Uterus (tissue), 2 donors: ENCODE results near the gene ADH1B.

ENCODE experiments used
- POLR2A ChIP-seq, 2 donors: fragments of 450-650 bp; IDR thresholded peaks; one replicate each; pipeline ENCODE4 v1.6.1; 2016; ENCODE audit warnings: antibody characterized with exemption in 2 of 2, mild to moderate bottlenecking in 1 of 2, moderate library complexity in 1 of 2
- TF ChIP-seq, protein P1 (sequence below), 4 experiments: fragments of 200-600 bp in 2 of 4; fragments of 450-650 bp in 2 of 4; sonication (generic) in 2 of 4; IDR thresholded peaks; one replicate each; pipeline ENCODE4 v1.5.1; 2016 to 2019; ENCODE audit warnings: antibody characterized with exemption in 4 of 4, mild to moderate bottlenecking in 2 of 4, moderate library complexity in 1 of 4

DNA sequence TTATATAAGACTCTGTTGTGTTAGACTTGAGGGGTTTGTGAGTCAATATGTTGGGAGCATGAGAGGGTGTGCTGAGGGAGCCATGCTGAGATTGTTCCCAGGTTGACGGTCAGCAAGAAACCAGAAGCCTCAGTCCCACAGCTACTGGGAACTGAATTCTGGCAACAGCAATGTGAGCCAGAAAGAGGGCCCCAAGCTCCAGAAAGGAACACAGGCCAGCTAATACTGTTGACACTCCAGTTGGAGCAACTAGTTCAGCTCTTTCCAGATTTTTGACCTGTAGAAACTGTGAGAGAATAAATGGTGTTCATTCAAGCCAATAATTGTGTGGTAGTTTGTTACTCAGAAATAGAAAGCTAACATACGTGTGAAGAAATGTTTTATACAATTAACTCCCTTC is 47.5 kb downstream of the ADH1B start:
- TF ChIP-seq, protein P1, sequence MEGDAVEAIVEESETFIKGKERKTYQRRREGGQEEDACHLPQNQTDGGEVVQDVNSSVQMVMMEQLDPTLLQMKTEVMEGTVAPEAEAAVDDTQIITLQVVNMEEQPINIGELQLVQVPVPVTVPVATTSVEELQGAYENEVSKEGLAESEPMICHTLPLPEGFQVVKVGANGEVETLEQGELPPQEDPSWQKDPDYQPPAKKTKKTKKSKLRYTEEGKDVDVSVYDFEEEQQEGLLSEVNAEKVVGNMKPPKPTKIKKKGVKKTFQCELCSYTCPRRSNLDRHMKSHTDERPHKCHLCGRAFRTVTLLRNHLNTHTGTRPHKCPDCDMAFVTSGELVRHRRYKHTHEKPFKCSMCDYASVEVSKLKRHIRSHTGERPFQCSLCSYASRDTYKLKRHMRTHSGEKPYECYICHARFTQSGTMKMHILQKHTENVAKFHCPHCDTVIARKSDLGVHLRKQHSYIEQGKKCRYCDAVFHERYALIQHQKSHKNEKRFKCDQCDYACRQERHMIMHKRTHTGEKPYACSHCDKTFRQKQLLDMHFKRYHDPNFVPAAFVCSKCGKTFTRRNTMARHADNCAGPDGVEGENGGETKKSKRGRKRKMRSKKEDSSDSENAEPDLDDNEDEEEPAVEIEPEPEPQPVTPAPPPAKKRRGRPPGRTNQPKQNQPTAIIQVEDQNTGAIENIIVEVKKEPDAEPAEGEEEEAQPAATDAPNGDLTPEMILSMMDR (IDR thresholded peaks at IDR 0.05), result no peak
- TF ChIP-seq POLR2A (IDR thresholded peaks at IDR 0.05), result no peak
